Activated gamma-delta T cell treated with Interleukin-2 at 50 U/mL for 16 hours (primary cell): ENCODE measurements around the gene VPS25.
"Not testable (repeated sequence)": the region's sequence is repeated elsewhere in the genome, so short reads cannot be mapped to it uniquely, and the experiment has no call there.

Experiments used
- DNase-seq: peaks from one replicate; pipeline ENCODE4 v3.0.0-alpha.2; 2020

Gene VPS25

DNA sequence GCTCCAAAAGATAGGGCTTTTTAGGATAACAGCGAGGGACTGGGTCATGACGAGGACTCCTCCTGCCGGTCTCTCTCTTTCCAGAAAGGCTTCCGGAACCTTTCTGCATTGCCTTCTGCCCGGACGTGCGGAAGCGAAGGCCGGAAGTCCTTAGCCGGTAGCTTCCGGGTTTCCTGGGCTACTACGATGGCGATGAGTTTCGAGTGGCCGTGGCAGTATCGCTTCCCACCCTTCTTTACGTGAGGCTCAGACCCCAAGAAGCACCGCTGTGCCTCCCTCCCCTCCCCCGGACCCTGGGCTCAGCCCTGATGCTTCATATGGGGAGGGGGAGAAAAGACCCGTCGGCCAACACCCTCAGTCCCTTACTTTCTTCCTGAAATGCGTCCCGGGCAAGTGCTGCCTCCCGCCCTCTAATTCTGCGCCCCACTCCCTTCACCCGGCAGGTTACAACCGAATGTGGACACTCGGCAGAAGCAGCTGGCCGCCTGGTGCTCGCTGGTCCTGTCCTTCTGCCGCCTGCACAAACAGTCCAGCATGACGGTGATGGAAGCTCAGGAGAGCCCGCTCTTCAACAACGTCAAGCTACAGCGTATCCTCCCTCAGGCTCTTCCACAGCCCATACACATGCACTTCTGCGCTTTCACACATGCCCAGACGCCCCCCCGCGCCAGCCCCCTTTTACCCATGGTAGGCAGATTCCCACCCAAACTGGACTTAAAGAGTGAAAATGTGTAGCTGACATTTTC lies at the start of gene VPS25:
TSS of gene VPS25 (plus strand) at position 160 of the 746 bp plus-strand sequence. CDS start at position 187, 27 bp downstream.
- DNase-seq, result peak; percentile 75

DNA sequence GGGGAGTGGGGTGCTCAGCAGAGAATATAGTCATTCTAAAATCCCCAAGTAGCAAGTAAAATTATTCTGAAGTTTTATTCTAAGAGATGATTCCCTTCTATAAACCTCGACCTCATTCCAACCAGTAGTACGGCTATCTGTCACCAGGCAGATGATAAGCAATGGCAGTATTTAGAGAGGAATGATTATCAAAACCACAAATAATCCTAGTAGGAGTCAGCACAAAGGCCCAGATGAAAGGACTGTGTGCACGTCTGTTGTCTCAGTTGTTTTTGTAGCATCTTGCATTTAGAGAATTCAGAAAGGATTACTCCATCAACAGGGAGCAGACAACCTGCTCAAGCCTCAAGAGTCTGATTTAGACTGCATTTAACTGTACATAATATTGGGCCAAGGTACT lies 49.6 kb upstream of the VPS25 start:
- DNase-seq, result no peak

DNA sequence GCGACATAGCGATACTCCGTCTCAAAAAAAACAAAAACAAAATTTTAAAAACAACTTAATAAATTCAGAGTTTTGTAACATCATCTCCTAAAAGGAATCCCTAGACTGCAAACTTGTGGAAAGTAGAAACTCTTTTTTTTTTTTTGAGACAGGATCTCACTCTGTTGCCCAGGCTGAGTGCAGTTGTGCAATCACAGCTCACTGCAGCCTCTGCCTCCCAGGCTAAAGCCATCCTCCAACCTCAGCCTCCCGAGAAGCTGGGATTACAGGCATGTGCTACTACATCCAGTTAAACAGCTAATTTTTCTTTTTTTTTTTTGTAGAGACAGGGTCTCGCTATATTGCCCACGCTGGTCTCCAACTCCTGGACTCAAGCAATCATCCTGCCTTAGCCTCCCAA lies 48.1 kb upstream of the VPS25 start:
- no peak for DNase-seq

DNA sequence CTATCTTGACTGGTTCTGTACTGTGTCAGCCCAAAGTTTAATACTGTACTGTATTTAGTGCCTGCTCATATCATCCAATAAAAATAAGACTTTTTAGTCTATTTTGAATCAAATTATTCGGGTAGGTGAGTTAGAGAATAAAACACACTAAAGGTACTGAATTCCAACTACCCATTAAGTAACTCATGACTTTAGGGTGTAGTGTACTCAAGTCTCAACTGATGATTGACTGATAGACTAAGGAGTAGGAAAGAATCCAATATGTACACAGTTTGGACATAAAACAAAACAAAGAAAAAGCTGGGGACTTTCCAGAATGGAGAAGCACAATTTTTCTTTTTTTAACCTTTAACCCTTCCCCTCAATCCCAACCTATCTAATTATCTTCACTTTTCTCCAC lies 32.5 kb upstream of the VPS25 start:
- no peak for DNase-seq

DNA sequence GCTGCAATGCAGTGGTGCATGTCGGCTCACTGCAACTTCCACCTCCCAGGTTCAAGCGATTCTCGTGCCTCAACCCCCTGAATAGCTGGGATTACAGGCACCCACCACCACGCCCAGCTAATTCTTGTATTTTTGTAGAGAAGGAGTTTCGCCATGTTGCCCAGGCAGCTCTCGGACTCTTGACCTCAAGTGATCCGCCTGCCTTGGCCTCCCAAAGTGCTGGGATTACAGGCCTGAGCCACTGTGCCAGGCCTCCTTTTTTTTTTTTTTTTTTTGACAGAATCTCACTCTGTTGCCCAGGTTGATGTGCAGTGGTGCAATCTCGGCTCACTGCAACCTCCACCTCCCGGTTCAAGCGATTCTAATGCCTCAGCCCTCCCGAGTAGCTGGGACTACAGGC lies 30.3 kb upstream of the VPS25 start:
- DNase-seq, result not testable (repeated sequence)

DNA sequence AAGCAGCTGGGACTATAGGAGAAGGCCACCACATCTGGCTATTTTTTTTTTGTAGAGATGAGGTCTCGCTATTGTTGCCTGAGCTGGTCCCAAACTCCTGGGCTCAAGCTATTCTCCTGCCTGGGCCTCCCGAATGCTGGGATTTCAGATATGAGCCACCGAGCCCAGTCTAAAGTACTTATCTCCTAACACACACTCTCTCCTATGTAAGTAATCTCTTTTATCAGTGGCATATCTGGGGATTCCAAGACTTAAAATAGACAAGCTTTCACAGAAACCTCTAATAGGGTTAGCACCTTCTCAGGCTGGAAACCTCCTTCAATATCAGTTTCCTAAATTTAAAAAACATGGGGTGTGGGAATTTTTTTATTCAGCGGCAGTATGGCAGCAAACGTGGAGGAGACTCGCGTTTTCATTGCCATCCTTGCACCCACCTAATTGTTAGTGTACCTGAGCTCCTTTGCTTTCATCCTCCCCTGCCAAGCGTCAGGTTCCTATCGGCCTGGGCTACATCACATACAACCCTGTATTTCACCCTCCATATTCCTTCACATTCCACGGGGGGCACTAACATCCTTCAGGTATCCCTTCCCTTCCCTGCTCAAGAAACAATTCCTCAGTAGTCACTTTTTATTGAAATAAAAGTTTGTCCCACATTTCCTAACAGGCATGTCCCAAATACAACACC lies 29.5 kb upstream of the VPS25 start:
- no peak for DNase-seq

DNA sequence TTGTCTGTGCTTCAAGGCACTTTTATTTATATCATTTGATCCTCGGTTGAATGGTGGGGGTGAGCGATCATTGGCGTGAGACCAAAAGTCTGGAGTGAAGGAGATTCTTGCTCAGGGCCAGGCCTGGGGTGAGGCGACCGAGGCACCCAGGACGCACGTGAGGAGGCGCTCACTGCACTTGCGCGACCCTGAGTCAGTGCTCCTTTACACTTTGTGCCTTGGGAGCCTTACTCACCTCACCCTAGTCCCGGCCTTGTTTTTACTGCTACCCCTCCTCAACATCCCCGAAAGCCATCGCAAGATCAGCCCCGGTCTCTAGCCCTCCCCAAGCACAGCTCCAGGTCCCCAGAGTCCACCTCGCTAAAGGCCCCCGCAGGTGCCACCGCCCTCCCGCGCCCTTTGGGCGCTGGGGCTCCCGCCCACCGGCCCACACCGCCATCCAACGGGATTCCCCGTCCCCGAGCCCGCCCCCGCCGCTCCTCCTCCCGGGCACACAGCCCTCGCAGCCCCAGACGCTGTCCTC lies 28.9 kb upstream of the VPS25 start:
- DNase-seq, result peak; percentile 44

DNA sequence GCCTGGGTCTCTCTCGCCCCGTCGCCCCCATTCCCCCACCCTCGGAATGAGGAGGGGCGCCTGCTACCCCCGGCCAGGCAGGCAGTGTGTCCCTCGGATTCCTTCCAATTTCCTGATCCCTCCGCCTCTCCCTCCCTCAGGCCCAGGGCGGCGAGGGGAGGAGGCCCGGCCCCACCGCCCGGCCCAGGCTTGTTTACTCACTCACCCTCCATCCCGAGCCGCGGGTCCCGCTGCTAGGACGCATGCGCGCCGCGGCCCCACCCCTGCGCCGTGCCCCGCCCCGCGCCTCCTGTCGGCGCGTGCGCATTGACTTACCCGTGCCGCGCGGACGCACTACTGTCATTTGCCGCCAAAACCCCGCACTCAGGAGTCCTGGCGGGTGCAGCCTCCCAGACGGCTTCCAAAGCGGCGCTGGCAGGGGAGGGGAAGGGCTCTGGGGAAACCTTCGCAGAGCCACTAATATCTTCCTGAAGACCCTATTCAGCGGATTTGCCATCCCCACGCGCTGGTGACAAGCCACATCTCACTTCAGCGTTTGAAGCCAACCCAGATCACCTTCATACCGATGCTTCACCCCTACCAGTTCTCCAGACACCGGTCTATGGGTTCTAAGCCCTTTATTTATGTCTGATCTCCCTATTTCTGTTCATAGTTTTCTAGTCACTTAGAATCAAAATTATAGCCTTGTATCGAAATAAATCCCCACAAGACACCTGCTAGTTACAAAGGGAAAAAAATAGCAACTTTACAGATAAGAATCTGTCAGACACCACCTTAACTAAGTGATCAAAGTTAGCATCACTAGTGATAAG lies 28.2 kb upstream of the VPS25 start, which contains the start of gene EZH1:
TSS of gene EZH1 (minus strand) at position 235 of the 812 bp plus-strand sequence. CDS start 16,099 bp downstream, outside the sequence.
- DNase-seq, result peak; percentile 90

DNA sequence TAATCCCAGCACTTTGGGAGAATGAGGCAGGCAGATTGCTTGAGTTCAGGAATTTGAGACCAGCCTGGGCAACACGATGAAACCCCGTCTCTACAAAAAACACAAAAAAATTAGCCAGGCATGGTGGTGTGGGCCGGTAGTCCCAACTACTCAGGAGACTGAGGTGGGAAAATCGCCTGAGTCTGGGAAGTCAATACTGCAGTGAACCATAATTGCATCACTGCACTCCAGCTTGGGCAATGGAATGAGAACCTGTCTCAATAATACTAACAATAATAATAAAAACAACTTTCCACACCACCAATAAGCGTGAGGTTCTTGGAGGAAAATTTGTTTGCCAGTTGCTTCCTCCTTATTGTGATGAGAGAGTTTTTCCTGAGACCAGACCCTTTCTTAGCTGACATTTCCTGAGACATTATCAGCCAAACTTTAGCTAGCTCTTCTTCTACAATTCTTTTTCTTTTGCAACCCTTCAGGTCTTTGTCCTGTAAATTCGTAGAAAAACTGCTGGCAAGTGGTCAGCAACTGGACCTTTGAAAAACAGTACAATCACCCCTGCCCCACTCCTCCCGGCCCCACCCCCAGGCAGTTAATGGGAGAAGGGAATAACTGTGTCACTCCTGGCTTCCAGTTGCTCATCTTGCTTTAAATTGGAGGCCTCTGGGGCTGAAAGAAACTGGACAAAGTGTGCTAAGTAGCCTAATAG lies 24.9 kb upstream of the VPS25 start:
- DNase-seq, result no peak

DNA sequence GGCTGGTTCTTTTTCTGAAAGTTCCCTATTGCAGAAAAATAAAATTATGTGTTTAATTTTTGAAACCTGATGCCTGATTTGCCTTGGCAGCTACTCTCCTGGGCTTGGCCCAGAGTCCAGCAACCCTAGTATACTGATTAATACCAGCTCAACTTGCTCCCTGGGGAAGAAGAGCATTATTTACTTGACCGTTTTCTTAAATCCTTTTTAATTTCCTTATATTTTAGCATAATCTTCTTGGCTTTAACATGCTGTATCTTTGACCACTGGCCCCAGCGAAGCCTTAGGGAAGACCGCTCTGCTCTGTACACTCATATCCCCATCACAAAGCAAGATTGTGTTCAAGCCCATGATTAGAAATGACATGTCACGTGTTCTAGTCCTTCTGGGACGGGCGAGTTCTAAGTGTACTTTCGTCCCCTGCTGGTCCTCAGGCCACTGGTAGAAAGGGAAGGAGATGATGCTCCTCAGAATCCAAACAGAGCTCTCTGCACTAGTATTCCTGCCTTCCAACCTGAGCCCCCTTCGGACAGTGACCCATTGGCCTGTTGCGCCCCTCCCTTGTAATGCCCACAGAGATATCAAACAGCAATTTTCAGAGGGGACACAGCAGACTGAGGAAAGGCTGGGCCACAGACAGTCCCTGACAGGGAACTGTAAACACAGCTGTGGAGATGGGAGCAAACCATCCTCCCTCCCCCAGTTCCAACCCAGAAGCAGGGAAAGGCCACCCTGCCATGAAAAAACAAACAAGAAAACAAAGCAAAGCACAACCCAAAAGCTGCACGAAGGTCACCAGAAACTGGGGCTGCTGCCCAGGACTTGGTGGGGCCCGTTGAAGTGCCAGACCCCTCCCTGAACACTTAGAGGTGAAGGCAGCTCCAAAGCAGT lies 24.1 kb upstream of the VPS25 start:
- no peak for DNase-seq

DNA sequence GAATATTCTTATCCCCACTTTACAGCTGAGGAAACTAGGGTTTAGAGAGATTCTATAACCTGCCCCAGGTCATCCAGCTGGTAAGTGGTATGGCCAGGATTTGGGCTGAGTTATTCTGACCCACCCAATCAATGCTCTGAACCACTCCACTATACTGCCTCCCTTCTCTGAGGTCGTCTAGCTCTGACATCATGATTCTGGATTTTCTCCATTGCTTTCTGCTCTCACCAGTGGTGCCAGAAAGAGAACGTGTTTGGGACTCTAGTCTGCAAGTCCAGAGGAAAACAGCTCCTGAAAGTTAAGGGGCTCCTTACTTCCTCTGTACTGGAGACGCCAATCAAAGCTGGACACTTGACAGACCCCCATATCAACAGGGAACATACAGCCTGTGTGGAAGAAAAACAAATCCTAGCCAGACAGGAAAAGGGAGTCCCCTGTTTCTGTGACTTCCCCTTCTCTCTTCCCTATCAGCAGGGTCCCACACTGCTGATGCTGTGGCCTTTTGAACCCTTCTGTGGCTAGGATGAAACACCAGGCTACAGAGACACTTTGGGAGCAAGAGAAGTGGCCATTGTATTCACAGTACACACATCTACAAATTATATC lies 22.4 kb upstream of the VPS25 start:
- no peak for DNase-seq

DNA sequence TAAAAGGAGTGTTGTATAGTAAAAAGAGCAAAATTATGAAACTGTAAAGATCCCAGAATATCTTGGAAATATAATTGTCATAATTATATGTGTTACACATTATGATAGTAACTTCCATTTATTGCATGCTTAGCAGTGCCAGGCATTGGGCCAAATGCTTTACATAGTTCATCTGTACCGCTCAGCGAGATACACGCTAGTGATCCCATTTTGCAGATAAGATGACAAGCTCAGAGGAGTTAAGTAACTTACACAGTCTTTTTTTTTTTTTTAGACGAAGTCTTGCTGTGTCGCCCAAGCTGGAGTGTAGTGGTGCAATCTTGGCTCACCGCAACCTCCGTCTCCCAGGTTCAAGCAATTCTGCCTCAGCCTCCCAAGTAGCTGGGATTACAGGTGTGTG lies 21.6 kb upstream of the VPS25 start:
- no peak for DNase-seq

DNA sequence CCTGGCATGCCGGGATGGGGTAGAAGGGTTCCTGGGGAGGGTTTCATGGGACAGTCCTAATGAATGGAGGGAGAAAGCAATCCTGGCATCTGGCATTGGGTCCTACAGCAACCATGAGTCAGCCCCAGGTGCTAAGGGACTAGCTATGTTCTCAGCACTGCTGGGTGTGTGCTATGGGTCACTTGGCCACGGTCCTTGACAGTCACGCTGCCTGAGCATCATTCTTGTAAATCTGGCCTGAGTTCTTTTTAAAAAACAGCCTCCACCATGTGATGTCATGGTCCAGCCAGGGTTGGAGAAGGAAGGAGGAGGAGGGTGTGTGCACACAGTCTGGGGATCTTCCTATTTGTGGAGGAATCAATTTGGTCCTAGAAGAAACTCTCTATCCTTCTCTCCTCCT lies 18.5 kb upstream of the VPS25 start:
- no peak for DNase-seq

DNA sequence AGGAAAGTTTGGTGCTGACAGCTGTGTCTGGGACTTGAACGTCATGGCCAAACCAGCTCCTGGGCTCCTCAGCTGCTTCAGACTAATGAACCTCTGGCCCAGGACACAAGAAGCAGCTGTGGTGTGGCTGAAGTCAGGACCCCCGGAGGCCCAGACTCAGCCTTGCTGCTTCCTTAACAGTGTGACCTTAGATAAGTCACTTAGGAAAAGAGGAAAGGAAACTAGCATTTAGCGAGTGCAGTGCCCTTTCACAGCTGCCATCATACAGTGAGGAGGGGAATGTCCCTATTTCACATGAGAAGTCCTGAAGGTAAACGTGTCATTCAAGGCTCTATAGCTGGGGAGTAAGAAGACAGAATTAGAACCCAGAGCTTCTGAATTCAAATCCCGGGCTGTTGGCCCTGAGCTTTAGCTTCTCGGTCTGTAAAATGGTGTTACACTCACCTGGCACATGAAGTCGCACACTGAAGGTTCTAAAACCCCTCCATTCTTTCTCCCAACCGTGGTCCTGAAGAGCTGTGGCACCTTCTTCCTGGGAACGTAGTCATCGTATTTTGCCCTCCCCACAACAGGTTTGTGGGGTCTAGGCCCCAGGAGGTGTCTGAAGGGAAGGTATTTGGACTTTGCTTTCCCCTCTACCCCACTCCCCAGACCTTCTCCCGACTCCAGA lies 13.1 kb upstream of the VPS25 start:
- no peak for DNase-seq

DNA sequence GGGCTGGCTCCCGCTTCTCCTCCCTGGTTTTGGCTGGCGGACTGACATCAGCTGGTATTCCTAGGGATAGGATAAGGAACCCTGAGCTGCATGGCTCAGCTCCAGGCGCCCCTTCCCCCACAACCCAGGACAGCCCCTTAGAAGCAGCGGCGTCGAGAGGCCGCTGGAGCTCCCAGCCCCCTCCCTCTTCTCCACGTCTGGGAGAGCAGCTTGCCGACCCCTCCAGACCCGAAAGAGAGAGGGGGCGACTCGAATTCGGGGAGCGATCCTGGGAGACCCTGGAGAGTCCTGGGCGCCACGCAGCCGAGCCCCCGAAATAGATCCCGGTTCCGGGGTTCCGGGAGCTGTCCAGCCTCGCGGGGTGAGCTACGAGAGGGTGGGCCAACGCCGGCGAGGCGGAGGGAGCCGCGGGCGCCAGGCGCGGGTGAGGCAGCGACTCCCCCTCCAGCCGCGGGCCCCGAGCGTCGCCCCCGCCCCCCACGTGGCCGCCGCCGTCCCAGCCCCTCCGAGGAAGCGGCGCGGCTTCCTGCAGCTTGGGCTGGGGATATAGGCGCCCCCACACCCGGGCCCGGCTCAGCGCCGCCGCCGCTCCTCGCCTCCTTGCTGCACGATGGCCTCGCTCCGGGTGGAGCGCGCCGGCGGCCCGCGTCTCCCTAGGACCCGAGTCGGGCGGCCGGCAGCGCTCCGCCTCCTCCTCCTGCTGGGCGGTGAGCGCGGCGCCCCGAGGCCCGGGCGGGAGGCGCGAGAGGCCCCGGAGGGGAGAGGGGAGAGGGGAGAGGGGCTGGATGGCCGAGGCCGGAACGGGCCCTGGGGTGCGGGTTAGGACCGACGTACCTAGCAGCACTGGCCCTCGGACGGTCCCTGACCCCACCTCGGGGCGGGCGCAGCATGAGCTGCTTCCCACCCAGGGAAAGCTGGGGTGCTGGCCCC lies 12.3 kb upstream of the VPS25 start, which contains the start of gene RAMP2:
TSS of gene RAMP2 (plus strand) at position 576 of the 930 bp plus-strand sequence. CDS start at position 611, 35 bp downstream.
- no peak for DNase-seq

DNA sequence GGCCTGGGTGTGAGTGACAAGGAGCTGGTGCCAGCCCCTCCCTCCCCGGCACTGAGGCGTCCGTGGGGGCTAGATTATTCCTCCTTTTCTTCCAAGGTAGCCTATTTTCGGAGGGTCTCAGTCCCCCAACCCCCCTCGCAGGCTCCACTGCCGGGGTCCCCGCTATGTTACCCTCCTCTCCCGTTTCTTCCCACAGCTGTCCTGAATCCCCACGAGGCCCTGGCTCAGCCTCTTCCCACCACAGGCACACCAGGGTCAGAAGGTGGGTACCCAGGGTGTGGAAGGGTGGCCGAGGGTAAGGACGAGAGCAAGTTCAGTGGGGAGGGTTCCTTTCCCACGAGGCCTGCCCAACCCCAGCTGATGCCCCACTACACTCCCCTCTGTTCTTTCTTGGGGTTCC lies 11.6 kb upstream of the VPS25 start:
- no peak for DNase-seq

DNA sequence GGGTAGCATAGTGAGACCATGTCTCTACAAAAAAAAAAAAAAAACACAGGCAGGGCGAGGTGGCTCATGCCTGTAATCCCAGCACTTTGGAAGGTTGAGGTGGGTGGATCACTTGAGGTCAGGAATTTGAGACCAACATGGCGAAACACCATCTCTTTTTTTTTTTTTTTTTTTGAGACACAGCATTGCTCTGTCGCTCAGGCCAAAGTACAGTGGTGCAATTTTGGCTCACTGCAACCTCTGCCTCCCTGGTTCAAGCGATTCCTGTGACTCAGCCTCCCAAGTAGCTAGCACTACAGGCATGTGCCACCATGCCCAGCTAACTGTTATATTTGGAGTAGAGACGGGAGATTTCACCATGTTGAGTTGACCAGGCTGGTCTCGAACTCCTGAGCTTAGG lies 7.1 kb upstream of the VPS25 start:
- no peak for DNase-seq

DNA sequence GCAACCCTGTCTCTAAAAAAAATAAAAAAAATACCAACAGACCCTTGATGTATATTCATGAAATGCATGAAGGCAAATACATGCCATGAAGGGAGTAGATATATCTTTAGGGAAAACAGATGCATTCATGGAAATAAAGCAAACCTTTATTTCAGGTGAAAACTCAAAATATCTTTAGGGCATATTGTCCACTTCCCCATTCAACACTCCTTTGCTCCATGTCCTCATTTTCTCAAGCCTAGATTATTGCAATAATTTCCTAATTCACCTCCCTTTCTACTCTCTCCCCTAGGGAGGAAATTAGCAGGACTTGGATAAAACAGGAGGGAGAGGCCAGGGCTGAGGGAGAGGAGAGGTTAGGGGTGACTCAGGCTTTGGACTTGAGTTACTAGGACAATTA lies 5.7 kb upstream of the VPS25 start:
- DNase-seq, result no peak

DNA sequence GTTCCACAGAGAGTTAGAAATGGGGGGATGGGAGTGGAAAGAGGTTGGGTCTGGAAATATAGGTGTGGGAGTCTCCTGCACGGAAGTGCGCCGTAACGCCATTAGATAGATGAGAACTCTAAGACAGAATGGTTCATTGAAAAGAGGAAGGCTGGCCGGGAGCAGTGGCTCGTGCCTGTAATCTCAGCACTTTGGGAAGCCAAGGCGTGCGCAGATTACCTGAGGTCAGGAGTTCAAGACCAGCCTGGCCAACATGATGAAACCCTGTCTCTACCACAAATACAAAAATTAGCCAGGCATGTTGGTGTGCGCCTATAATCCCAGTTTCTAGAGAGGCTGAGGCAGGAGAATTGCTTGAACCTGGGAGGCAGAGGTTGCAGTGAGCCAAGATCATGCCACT lies 5.2 kb upstream of the VPS25 start:
- not testable (repeated sequence) for DNase-seq
